Skeletal muscle cell (primary cell): ENCODE data around the gene CTXND1.
"Not testable (repeated sequence)": the region's sequence is repeated elsewhere in the genome, so short reads cannot be mapped to it uniquely, and the experiment has no call there.

ENCODE experiments used
- DNase-seq: peaks from one replicate; pipeline ENCODE4 v3.0.0-alpha.2; 2010; ENCODE audit warnings: low read depth
- H3K4me3 ChIP-seq: 2 replicates; pipeline ENCODE4 v1.5.1; 2011; ENCODE audit warnings: low read depth, mild to moderate bottlenecking, control low read depth, low read length, moderate library complexity

The CTXND1 gene

DNA sequence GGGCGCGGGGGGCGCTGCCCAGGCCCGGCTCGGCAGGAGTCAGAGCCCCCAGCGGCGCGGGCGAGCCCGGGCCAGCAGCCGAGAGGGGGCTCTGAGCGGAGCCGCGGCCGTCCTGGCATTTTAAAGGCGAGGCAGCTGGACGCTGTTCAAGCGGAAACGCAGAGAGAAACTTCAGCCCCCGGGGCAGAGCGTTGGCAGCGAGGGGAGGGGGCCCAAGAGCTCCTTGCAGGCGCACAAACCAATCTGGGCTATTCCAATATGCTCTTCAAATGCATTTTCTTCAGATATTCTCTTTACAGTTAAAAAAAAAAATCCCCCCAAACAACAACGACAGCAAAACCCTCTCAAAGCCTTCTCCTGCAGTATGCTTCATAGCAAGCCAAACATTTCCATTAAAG is at the start of gene CTXND1:
TSS of gene CTXND1 (minus strand) at position 93 of the 398 bp plus-strand sequence. CDS start 50,264 bp downstream, outside the sequence.
- no peak for DNase-seq
- H3K4me3 ChIP-seq = peak within 1 kb of the TSS; percentile 37

- DNase-seq = no peak
Observed at GRCh38 chr15:80301472-80301871, 49.5 kb upstream of the CTXND1 start.

DNA sequence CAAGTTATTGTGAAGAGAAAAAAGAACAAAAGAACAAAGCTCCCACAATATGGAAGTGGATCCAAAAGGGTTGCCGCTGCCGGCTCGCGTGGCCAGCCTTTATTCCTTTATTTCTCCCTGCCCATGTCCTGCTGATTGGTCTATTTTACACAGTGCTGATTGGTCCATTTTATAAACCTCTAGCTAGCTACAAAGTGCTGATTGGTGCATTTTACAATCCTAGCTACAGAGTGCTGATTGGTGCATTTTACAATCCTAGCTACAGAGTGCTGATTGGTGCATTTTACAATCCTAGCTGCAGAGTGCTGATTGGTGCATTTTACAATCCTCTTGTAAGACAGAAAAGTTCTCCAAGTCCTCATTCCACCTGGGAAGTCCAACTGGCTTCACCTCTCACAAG is 43.8 kb upstream of the CTXND1 start:
- H3K4me3 ChIP-seq = not testable (repeated sequence)

More at GRCh38 chr15:80301472-80301871, 49.5 kb upstream of the CTXND1 start:
- no peak overlapping the region for H3K4me3 ChIP-seq

DNA sequence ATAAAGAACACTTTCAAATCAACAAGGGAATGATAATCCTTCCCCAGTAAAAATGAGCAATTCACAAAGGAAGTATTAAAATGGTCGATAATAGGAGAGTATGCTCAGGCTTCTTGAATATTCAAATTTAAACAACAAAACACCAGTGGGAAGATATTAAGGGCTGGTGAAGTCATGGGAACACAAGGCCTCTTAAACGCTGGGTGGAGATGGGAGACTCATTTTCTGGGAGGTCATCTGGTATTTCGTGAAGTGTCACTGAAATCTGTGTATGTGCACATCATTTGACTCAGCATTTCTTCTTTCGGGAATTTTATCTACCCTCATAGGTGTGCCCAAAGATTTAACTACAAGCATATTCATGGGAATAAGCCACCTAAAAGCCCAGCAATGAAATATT is 40.1 kb upstream of the CTXND1 start:
- no peak for DNase-seq
- H3K4me3 ChIP-seq = no peak overlapping the region

More for the DNA sequence above, 43.8 kb upstream of the CTXND1 start:
- not testable (repeated sequence) for DNase-seq

- not testable (repeated sequence) for DNase-seq, H3K4me3 ChIP-seq
Observed at GRCh38 chr15:80290891-80291290, 38.9 kb upstream of the CTXND1 start.

- no peak for DNase-seq
- no peak overlapping the region for H3K4me3 ChIP-seq
Observed at GRCh38 chr15:80289528-80290495, 37.8 kb upstream of the CTXND1 start.

GRCh38 chr15:80288131-80288530 is 36.1 kb upstream of the CTXND1 start:
- H3K4me3 ChIP-seq = no peak overlapping the region

DNA sequence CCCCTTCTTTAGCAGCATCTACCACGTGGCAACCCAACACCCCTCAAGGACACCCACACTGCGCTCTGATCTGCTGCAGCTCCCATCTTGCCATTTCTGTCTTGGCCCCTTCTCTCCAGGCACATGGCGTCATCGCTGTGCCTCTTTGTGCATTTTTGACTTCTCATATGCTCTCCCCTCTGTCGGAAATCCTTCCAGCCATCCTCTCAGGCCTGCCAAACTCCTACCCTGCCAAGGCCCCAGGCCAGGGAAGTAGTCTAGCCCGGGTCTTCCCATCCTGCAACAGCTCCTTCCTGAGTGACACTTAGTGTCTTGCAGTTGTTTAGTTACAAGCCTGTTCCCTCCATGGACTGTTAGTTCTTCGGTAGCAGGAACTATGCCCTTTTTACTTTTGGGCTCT is 34.0 kb upstream of the CTXND1 start:
- H3K4me3 ChIP-seq = no peak overlapping the region
- DNase-seq = no peak

More at GRCh38 chr15:80288131-80288530, 36.1 kb upstream of the CTXND1 start:
- DNase-seq = no peak

- no peak for DNase-seq
- H3K4me3 ChIP-seq = no peak overlapping the region
Observed at GRCh38 chr15:80285379-80285778, 33.4 kb upstream of the CTXND1 start.

DNA sequence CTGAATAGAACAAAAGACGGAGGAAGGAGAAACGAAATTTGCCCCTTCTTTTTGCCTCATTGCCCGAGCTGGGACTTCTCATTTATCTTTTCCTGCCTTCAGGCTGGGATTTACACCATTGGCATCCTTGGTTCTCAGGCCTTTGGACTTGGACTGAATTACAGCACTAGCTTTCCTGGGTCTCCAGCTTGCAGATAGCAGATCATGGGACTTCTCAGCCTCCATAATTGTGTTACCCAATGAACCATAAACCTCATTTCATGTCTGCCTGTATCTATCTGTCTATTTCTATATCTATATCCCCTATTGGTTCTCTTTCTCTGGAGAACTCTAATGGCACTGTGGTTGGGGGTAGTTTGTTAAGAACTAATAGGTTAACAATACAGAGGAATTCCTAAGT is 31.5 kb upstream of the CTXND1 start:
- no peak overlapping the region for H3K4me3 ChIP-seq
- DNase-seq = no peak

- no peak for DNase-seq
- no peak overlapping the region for H3K4me3 ChIP-seq
Observed at GRCh38 chr15:80277147-80277546, 25.1 kb upstream of the CTXND1 start.

DNA sequence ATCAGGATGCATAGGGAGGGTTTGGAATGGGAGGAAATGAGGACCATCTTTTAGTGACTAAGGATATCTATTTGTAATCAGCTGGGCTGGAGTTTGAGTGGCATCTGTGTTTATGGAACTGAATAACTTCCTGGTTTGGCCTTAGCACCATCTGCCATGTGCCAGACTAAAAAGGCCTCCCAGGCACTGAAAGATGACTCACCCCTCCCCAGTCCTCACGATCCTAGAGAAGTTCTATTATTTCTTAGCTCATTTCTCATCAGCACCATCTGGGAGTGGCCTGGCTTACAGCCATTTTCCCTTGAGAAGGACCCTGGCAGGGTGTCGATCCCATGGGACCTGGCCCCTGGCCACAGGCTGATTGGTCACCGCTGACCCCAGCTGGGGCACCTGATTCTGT is 23.9 kb upstream of the CTXND1 start:
- DNase-seq = no peak
- no peak overlapping the region for H3K4me3 ChIP-seq

DNA sequence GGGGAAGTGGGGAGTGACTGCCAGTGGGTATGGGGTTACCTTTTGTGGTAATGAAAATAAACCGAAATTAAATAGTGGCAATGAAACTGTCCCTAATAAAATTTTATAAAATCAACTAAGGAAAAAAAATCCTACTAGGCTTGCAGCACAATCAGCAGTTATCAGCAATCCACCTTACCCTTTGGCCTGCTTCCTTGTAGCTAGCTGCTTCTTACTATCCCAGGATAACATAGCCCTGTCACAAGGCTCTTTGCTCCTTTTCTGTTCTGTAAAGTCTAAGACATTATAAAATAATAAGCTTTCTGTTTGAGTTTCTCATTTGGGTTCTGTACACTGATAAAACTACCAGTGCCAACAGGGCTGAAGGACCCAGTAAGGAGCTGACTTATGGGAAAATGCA is 23.0 kb upstream of the CTXND1 start:
- DNase-seq = no peak

GRCh38 chr15:80274554-80274953 is 22.5 kb upstream of the CTXND1 start:
- H3K4me3 ChIP-seq = no peak overlapping the region

More for the DNA sequence above, 23.0 kb upstream of the CTXND1 start:
- no peak overlapping the region for H3K4me3 ChIP-seq

DNA sequence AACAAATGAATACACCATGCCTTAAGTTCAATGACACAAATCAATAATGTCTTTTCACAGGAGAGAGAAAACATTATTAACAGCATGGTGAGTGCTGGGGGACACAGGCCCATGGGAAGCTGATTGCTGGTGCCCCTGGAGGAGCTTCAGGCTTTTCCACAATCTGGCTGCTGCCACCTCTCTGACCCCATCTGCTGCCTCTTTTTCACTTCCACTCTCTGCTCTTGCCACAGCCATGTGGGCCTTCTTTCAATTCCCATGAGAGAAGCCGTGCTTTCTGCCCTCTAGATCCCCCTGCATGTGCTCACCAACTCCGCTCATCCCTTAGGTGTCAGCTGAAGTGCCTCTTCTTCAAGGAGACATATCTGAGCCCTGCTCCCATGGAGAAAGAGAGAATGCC is 21.0 kb upstream of the CTXND1 start:
- DNase-seq = no peak
- no peak overlapping the region for H3K4me3 ChIP-seq

More at GRCh38 chr15:80274554-80274953, 22.5 kb upstream of the CTXND1 start:
- no peak for DNase-seq

DNA sequence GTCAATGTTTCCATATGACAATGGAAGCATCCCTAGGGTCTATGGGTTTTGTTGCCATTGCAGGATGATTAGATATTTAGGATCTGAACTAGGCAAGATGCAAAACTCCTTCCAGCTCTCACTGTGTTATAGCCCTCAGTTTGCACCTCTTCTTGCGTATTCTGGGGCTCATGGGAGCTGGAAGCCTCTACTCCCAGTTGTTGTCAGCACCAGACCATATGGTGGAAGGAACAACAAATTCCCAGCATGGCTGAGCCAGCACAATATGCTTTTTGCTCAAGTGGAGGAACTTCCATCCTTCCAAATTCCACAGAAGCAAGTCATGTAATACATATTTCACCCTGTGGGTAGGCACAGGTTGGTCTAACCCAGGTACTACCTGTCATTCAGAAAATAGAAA is 18.5 kb upstream of the CTXND1 start:
- no peak overlapping the region for H3K4me3 ChIP-seq
- no peak for DNase-seq

DNA sequence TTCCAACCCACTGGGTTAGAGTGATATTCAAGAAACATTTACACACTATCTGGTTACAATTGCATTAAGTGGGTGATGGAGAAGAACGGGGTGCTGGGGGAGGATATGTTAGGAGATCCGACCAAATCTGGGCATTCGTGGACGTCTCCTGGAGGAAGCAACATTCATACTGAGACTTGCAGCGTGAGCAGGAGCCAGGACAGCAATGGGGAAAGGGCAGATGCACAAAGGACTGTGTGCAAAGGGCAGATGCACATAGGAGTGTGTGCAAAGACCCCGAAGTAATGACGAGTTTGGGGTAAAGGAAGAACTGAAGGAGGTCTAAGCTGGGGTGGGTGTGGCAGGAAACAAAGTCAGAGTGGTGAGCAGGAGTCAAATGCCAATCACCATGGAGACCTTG is 16.1 kb upstream of the CTXND1 start:
- no peak for DNase-seq

GRCh38 chr15:80267658-80268057 is 15.6 kb upstream of the CTXND1 start:
- DNase-seq = no peak
- H3K4me3 ChIP-seq = no peak overlapping the region

More for the DNA sequence above, 16.1 kb upstream of the CTXND1 start:
- H3K4me3 ChIP-seq = no peak overlapping the region

GRCh38 chr15:80266745-80267144 is 14.7 kb upstream of the CTXND1 start:
- DNase-seq = no peak
- no peak overlapping the region for H3K4me3 ChIP-seq

DNA sequence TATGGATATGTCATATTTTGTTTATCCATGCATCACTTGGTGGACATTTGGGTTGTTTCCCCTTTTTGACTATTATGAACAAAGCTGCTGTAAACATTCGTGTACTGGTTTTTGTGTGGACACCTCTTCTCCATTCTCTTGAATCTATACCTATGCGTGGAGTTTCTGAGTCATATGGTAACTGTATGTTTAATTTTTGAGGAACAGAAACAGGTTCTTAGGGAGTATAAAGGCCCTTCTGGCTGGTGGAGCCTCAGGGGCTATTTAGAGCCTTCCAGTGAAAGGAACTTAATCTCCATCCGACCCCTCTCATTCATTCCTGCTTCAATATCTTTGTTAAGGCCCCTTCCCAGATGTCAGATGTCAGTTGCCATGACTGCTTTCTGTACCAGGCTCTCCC is 14.1 kb upstream of the CTXND1 start:
- no peak overlapping the region for H3K4me3 ChIP-seq
- DNase-seq = no peak

- H3K4me3 ChIP-seq = no peak overlapping the region
- DNase-seq = no peak
Observed at GRCh38 chr15:80265021-80265420, 13.0 kb upstream of the CTXND1 start.
